Jurkat, Clone E6-1 (cell line): ENCODE data around the gene FTL.

Experiments used
- DNase-seq: peaks from one replicate; pipeline ENCODE4 v3.0.0-alpha.2; 2011; ENCODE audit warnings: low read depth, low spot score
- H3K4me3 ChIP-seq: 2 replicates; pipeline ENCODE4 v1.5.1; 2011; ENCODE audit warnings: mild to moderate bottlenecking, low read length, control low read depth, moderate library complexity

The FTL gene

DNA sequence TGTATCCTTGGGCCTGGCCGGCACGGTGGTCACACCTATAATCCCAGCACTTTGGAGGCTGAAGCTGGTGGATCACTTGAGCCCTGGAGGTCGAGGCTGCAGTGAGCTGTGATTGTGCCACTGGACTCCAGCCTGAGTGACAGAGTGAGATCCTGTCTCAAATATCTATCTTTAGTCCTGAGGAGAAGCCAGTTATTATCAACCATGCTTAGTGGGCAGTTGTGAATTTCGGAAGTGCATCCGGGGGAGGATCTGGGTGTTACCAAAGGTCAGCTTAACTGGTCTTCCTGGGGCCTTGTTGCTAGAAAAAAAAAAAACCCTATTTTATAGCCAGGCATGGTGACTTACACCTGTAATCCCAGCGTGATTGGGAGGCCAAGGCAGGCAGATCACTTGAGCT, 22.0 kb upstream of the FTL start:
- DNase-seq: no peak
- no peak overlapping the region for H3K4me3 ChIP-seq

DNA sequence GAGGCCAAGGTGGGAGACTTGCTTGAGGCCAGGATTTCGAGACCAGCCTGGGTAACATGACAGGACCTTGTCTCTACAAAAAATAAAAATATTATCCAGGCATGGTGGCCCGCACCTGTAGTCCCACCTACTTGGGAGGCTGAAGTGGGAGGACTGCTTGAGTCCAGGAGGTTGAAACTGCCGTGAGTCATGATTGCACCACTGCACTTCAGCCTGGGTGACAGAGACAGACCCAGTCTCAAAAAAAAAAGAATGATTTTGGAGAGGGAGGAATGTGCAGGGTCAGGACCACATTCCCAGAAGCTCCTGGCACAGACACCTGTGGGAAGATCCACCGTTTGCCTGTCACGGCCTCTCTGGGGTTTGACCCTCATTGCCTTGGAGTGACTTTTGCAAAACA, 19.7 kb upstream of the FTL start:
- no peak for DNase-seq
- no peak overlapping the region for H3K4me3 ChIP-seq

DNA sequence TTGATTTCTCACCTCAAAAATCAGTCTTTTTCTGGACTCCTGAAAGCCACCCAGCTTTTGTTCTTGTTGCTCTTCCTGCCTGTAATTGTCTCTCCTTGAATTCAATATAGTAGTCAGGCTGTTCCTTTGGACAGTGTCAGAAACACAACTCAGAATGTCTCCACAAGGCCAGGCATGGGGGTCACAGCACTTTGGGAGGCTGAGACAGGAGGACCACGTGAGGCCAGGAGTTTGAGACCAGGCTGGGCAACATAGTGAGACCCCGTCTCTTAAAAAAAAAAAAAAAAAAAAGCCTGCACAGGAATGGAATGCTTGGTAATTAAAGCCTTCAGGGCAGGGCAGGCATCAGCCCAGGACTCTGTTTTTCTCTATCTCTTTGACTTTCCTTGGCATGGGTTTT, 19.3 kb upstream of the FTL start:
- no peak for DNase-seq
- H3K4me3 ChIP-seq: no peak overlapping the region

DNA sequence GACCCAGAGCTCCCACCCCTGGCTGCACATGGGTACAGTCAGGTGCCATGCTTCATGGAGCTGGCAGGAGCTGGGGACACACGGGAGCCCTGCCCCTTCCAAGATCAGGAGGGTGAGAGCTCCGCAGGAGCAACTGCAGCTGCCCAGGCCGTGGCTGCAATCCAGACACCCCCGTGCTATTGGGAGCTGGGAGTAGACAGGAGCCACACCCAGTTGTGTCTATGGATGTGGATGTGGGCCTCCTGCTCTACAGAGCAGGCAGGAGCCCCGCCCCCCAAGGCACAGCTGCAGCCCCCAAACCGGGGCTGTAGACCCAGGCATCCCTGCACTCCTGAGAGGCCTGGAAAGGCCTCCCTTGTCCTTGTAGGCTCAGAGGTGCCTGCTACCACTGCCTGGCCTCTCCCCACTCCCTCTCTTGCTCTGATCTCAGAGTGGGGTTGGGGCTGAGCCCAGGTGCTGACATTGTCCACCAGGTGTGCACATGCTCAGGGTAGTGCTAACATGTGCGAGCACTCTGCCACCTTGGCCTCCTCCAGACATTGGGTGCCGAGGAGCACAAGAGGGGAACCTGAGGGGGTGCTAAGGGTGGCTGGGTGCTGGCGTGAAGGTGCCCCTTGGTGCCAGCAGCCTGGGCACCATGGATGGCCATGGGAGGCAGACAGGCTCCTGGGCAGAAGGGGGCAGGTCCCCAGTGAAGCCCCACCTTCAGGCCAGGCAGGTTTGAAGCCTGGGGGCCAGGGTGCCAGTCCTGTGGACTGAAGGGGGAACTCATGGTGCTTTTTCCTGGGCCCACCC, 18.4 kb upstream of the FTL start:
- DNase-seq: no peak
- no peak overlapping the region for H3K4me3 ChIP-seq

DNA sequence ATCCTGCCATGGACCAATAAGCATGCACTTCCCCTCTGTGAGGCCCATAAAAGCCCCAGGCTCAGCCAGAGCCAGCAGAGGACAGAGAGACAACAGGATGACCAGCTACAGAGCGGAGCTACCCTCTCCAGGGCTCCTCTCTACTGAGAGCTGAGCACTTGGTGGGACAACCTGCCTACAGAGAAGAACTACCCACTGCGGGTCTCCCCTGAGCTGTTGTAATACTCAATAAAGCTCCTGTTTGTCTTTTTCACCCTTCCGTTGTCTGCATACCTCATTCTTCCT, 17.9 kb upstream of the FTL start:
- DNase-seq: no peak
- no peak overlapping the region for H3K4me3 ChIP-seq

DNA sequence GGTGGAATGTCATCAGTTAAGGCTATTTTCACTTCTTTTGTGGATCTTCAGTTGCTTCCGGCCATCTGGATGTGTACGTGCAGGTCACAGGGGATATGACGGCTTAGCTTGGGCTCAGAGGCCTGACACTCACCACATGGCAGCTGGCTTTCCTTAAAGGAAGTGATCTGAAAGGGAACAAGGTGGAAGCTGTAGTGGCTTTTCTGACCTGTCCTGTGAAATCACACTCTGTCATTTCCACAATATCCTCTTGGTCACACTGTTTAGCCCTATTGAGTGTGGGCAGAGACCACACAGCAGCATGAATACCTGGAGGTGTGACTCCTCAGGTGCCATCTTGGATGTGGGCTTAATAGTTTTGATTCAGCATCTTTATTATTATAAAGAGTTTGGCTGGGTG, 14.9 kb upstream of the FTL start:
- DNase-seq: no peak

DNA sequence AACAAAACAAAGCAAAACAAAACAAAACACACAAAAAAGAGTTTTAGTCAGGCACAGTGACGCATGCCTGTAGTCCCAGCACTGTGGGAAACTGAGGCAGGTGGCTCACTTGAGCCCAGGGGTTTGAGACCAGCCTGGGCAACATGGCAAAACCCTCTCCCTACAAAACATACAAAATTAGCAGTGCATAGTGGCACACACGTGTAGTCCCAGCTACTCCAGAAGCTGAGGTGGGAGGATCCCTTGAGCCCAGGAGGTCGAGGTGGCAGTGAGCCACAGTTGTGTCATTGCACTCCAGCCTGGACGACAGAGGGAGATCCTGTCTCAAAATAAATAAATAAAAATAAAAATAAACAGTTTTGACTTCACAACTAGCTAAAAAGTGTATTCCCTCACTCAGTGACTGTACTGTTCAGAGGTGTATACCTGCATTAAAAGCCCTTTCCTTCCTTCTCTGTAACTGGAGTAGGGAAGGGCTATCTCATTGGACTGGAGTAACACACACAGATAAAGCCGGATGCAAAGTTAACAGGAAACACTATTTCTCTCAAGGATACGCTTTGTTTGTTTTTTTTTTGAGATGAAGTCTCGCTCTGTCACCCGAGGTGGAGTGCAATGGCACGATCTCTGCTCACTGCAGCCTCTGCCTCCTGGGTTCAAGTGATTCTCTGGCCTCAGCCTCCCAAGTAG, 14.1 kb upstream of the FTL start:
- no peak for DNase-seq
- H3K4me3 ChIP-seq: no peak overlapping the region

More for the DNA sequence above, 14.9 kb upstream of the FTL start:
- H3K4me3 ChIP-seq: no peak overlapping the region

DNA sequence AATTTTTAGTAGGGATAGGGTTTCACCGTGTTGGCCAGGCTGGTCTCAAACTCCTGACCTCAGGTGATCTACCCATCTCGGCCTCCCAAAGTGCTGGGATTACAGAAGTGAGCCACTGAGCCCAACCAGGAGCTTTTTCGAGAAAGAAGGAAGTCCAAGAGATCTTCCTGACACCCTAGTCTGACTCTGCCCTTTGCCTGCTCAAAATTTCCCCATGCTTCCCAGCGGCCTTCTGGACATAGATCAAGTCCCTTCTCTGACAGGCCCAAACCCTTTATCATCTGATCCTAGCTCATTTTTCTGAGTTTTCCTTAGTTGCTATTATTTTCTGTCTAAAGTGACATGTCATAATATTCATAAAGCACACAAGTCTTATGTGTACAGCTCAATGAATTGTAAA, 12.0 kb upstream of the FTL start:
- H3K4me3 ChIP-seq: no peak overlapping the region
- DNase-seq: no peak

DNA sequence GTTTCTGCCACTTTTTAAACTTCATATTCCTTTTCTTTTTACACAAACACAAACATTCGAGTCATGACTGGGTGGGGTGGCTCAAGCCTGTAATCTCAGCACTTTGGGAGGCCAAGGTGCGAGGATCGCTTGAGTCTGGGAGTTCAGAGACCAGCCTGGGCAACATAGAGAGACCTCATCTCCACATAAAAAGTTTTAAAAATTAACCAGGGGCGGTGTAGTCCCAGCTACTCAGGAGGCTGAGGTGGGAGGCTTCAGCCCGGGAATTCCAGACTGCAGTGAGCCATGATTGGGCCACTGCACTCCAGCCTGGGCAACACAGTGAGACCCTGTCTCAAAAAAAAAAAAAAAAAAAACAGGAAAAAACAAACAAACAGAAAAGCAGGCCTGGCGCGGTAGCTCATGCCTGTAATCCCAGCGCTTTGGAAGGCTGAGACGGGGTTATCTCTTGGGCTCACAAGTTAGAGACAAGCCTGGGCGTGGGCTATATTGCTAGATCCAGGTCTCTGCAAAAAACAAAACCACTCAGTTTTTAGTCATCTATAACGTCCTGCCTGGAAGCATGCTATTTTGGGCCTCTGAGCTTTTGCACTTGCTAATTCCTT, 11.0 kb upstream of the FTL start:
- no peak for DNase-seq
- peak overlapping the region; percentile 88 for H3K4me3 ChIP-seq

DNA sequence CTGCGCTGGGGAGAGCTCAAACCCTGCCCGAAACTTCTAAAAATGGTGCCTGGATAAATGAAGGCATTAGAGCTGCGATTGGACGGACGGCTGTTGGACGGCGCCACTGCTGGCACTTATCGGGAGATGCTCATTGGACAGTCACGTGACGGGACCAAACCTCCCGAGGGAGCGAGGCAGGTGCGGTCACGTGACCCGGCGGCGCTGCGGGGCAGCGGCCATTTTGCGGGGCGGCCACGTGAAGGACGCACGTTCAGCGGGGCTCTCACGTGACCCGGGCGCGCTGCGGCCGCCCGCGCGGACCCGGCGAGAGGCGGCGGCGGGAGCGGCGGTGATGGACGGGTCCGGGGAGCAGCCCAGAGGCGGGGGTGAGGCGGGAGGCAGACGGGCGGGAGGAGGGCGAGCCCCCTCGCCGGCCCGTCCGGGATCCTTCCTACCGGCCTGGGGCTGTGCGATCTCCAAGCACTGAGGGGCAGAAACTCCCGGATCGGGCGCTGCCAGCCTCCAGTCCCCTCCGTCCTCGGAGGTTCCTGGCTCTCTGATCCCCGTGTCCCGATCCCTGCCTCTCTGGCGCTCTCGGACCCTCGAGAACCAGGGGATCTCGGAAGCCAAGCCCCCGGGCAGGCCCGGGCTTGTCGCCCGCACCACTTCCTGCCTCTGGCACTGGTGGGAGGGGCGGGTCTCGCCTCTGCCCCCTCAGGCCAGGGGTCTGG, 10.4 kb upstream of the FTL start, which contains the start of gene BAX:
Gene BAX, plus strand, starts transcription at position 281 of the 713 bp plus-strand sequence. Its CDS starts 54 bp downstream, at position 335.
- peak; percentile 89 for DNase-seq
- peak within 1 kb of the TSS; percentile 88 for H3K4me3 ChIP-seq

DNA sequence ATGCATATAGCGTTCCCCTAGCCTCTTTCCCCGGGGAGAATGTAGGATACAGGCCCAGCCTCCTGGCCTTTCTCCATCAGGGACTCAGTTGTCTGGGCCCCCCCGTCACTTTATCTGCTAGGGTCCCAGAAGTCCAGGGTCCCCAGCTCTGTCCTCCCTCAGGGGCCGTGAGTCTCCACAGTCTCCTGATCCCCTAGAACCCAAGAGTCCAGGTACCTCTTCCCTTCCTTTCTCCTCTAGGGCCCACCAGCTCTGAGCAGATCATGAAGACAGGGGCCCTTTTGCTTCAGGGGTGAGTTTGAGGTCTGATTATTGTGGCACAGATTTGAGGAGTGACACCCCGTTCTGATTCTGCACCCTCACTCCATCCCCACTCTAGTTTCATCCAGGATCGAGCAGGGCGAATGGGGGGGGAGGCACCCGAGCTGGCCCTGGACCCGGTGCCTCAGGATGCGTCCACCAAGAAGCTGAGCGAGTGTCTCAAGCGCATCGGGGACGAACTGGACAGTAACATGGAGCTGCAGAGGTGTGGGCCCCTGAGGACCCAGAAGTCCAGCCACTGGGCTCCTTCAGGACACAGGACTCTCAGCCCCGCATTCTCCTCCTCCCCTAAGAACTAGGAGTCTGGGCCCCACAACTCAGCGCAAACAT, 9.7 kb upstream of the FTL start:
- no peak for DNase-seq
- peak overlapping the region; percentile 88 for H3K4me3 ChIP-seq

DNA sequence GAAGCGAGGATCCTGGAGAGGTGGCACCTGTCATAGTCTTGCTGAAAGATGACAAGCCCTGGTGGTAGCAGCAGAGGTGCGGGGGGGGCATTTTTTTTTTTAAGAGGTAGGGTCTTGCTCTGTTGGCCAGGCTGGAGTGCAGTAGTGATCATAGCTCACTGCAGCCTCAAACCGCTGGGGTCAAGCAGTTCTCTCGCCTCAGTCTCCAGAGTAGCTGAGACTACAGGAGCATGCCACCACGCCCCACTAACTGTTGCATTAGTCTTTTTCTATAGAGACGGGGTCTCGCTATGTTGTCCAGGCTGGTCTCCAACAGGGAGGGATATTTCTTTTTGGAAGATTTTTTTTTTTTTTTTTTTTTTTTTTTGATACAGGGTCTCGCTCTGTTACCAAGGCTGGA, 7.1 kb upstream of the FTL start:
- no peak for DNase-seq
- no peak overlapping the region for H3K4me3 ChIP-seq

DNA sequence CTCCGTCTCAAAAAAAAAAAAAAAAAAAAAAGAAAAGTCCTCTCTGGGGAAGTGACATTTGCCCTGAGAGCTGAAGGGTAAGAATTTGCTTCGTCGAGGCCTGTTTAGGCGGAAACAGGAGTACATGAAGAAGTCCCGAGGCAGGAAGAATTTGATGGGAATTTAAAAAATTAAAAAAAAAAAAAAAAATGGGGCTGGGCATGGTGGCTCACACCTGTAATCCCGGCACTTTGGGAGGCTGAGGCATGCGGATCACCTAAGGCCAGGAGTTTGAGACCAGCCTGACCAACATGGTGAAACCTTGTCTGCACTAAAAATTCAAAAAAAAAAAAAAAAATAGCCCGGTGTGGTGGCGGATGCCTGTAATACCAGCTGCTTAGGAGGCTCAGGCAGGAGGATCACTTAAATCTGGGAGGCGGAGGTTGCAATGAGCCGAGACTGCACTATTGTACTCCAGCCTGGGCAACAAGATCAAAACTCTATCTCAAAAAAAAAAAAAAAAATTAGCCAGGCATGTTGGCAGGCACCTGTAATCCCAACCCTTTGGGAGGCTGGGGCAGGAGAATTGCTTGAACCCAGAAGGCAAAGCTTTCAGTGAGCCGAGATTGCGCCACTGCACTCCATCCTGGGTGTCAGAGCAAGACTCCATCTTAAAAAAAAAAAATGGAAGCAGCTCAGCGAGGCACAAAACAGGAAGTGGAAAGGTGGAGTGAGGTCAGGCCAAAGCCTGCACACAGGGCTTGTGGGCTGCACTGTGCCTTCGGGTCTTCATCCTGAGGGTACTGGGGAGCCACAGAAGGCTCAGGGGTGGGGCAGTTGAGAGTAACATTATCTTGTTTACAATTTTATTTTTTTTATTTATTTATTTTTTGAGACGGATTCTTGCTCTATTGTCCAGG, 5.5 kb upstream of the FTL start:
- no peak for DNase-seq
- no peak overlapping the region for H3K4me3 ChIP-seq

DNA sequence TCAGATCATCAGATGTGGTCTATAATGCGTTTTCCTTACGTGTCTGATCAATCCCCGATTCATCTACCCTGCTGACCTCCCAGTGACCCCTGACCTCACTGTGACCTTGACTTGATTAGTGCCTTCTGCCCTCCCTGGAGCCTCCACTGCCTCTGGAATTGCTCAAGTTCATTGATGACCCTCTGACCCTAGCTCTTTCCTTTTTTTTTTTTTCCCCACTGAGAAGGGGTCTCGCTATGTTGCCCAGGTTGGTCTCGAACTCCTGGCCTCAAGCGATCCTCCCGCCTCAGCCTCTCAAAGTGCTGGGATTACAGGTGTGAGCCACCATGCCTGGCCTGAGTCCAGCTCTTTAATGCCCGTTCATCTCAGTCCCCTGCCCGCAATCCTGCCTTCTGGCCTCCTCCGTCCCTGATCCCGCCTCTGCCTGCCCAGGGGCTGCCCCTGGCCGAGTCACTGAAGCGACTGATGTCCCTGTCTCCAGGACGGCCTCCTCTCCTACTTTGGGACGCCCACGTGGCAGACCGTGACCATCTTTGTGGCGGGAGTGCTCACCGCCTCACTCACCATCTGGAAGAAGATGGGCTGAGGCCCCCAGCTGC, 4.0 kb upstream of the FTL start:
- DNase-seq: no peak
- no peak overlapping the region for H3K4me3 ChIP-seq

DNA sequence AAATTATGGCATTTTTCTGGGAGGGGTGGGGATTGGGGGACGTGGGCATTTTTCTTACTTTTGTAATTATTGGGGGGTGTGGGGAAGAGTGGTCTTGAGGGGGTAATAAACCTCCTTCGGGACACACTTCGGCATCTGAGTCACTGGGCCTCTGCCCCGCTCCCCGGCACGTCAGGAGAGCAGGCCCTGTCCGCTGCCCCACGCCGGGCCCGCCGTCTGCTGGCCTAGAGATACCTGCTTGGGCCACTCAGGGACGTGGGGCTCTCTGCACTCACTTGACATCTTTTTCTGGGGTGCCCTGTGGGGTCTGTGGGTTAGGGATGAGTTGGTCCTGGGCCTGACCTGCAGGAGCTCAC, 3.5 kb upstream of the FTL start:
- no peak overlapping the region for H3K4me3 ChIP-seq
- no peak for DNase-seq

DNA sequence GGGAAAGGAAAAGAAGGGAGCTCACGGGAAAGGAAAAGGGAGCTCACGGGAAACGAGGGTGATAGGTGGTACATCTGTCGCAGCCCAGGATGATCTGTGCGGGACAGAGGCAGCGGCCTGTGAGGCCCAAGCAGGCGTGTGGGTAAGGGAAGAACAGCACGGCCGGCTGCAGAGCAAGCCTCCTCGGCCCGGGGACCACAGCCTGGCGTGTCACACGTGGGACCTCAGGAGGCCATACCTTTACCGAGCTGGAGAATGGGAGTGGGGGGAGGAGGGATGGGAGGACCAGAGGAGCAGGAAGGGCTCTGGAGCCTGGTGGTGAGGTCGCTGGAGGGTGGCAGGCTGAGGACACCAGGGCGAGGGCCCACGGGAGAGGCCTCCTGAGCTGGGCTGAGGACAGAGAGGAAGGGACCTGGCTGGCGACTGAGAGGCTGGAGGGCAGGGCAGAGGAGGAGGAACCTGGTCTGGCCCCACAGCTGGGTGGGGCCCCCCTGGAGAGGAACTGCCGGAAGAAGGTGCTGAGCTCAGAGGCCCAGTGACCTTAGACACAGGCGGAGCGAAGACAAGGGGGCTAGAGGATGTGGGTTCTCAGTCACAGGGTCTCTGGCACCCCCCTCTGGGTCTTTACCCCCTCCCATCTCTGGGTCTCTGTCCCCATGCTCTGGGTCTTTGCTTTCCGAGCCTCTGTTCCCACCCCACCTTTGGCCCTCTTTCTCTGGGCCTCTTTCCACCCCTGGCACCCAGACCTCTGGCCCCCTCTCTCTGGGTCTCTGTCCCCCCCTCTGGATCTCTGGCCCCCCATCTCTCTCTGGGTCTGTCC, 2.9 kb upstream of the FTL start:
- H3K4me3 ChIP-seq: no peak overlapping the region
- no peak for DNase-seq

DNA sequence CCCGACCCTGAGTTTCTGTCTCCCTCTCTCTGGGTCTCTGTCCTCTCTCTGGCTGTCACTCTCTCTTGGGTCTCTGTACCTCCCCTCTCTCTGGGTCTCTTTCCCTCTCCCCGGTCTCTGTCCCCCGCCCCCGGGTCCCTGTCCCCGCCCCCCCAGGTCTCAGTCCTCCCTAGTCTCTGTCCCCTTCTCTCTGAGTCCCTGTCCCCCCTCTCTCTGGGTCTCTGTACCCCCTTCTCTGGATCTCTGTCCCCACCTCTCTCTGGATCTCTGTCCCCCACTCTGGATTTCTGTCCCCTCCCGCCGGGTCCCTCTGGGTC, 2.3 kb upstream of the FTL start:
- H3K4me3 ChIP-seq: no peak overlapping the region
- no peak for DNase-seq
